Omental fat pad (tissue), 4 donors: Measurements from ENCODE around the gene MEGF11. TPM values are rescaled to one million over a fixed set of nuclear protein-coding genes. Genes with fewer than 3 reads are reported as not detected.
A peak's percentile ranks its signal among the peaks of the same experiment; 100 is the strongest.

Experiments used
- ATAC-seq: fragments of 150-250 bp; one replicate; pipeline ENCODE4 v1.9.1; 2016; ENCODE audit warnings: mild to moderate bottlenecking, moderate library complexity; ENCODE audit not compliant: low FRiP score
- DNase-seq: peaks from one replicate; pipeline ENCODE4 v3.0.0-alpha.2; 2019; ENCODE audit warnings: low spot score
- CTCF ChIP-seq, 3 donors: fragments of 450-650 bp; IDR thresholded peaks; one replicate each; pipeline ENCODE4 v1.5.1; 2016 to 2017; ENCODE audit warnings: antibody characterized with exemption in 3 of 3, mild to moderate bottlenecking in 3 of 3, moderate library complexity in 2 of 3
- total RNA-seq, 4 donors: library from RNA; depleted of rRNA; stranded (reverse); fragments of >200 nt; gene quantifications; one replicate each; pipeline ENCODE4 v1.1.0, GENCODE V29; 2016

MEGF11 gene
- total RNA-seq = under 1 TPM in 1 of 4 donors, not detected in 3; 0.47 TPM

- no peak for TF ChIP-seq CTCF (IDR thresholded peaks at IDR 0.05)
- ATAC-seq = no peak
- DNase-seq = no peak
Observed at GRCh38 chr15:66253418-66254088, at the start of gene MEGF11. TSS of gene MEGF11 (minus strand) at chr15:66253750. CDS start at chr15:66128403, 125,347 bp downstream.

DNA sequence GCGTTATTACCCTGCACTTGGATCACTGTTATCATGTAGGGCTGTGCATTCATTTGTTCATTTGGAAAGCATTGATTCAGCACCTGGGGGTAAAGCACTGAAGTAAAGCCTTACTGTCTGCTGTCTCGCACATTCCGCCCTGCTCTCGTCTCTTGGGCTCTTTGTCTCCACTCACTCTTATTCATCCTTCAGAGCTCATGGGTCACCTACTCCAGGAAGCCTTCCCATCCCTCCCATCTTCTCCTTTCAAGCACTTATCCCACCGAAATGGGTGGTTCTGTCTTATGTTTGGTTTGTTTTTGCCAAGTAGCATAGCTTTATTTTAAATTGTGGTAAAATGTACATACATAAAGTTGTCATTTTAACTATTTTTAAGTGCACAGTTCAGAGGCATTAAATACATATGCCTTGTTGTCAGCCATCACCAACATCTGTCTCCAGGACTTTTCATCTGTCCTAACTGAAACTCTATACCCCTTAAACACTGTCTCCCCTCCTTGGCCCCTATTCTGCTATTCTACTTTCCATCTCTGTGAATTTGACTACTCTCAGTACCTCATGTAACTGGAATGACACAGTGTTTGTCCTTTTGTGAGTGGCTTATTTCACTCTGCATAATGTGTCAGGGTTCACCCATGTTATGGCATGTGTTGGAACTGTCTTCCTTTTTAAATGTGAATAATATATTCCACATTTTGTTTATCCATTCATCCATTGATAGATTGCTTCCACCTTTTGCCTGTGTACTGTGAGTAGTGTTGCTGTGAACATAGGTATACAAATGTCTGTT, 49.1 kb upstream of the MEGF11 start:
- no peak for TF ChIP-seq CTCF (IDR thresholded peaks at IDR 0.05)
- DNase-seq (no peak), ATAC-seq (no peak)

- ATAC-seq (no peak), DNase-seq (no peak)
- no peak for TF ChIP-seq CTCF (IDR thresholded peaks at IDR 0.05)
Observed at GRCh38 chr15:66298803-66299251, 45.3 kb upstream of the MEGF11 start.

GRCh38 chr15:66296186-66296585, 42.6 kb upstream of the MEGF11 start:
- DNase-seq = no peak
- TF ChIP-seq CTCF (IDR thresholded peaks at IDR 0.05) = no peak
- ATAC-seq = no peak

DNA sequence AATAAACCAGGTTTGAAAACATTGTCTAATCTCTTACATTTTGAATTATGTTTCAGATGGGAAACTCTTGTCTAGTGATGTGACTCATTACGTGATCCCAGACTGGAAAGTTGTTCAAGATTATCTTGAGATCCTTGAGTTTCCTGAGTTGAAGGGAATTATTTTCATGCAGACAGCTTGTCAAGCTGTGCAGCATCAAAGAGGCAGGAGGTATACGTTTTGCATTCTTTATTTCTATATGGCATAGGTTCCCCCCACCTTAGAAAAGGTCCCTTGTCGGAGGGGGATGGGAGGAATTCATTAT, 41.3 kb upstream of the MEGF11 start:
- ATAC-seq (peak; percentile 16), DNase-seq (no peak)
- no peak for TF ChIP-seq CTCF (IDR thresholded peaks at IDR 0.05)

- DNase-seq (no peak), ATAC-seq (peak; percentile 43)
- TF ChIP-seq CTCF (IDR thresholded peaks at IDR 0.05) = no peak
Observed at GRCh38 chr15:66294157-66294931, 40.8 kb upstream of the MEGF11 start.
